Transverse colon (tissue), 4 donors: ENCODE results near the gene PAQR9. TPM values are rescaled to one million over a fixed set of nuclear protein-coding genes. Genes with fewer than 3 reads are reported as not detected.

ENCODE experiments used
- DNase-seq: peaks from one replicate; pipeline ENCODE4 v3.0.0-alpha.2; 2019
- H3K27ac ChIP-seq, 4 donors: fragments of 200-600 bp; sonication (generic); 2 replicates each; pipeline ENCODE4 v1.5.1; 2016 to 2018; ENCODE audit warnings: inconsistent platforms in 4 of 4
- H3K27me3 ChIP-seq: fragments of 200-600 bp; sonication (generic); 2 replicates; pipeline ENCODE4 v1.5.1; 2017; ENCODE audit warnings: inconsistent platforms
- H3K36me3 ChIP-seq, 4 donors: fragments of 200-600 bp; sonication (generic); 2 replicates each; pipeline ENCODE4 v1.5.1; 2017 to 2019; ENCODE audit warnings: inconsistent platforms in 4 of 4
- H3K4me1 ChIP-seq, 4 donors: fragments of 200-600 bp; sonication (generic); 2 replicates each; pipeline ENCODE4 v1.5.1; 2017 to 2020; ENCODE audit warnings: inconsistent platforms in 4 of 4
- H3K4me3 ChIP-seq, 4 donors: fragments of 200-600 bp; sonication (generic); 1 replicate in 1 of 4; 2 replicates in 3 of 4; pipeline versions ENCODE4 v1.5.1 to v1.6.1; 2017 to 2019; ENCODE audit warnings: inconsistent platforms in 4 of 4
- H3K9me3 ChIP-seq, 2 donors: fragments of 200-600 bp; sonication (generic); 2 replicates each; pipeline ENCODE4 v1.5.1; 2017 to 2019; ENCODE audit warnings: inconsistent platforms in 2 of 2
- EP300 ChIP-seq: sonication (generic); formaldehyde crosslinking; IDR thresholded peaks from one replicate; pipeline ENCODE4 v1.6.1; 2017; ENCODE audit warnings: antibody characterized with exemption, low read depth
- POLR2A ChIP-seq: fragments of 450-650 bp; IDR thresholded peaks from one replicate; pipeline ENCODE4 v1.6.1; 2016; ENCODE audit warnings: antibody characterized with exemption, mild to moderate bottlenecking, moderate library complexity
- POLR2AphosphoS5 ChIP-seq, 3 donors: sonication (generic); formaldehyde crosslinking; IDR thresholded peaks; one replicate each; pipeline ENCODE4 v1.6.1; 2016; ENCODE audit warnings: antibody characterized with exemption in 3 of 3
- WGBS, 2 donors: methylation state at CpG; one replicate each; pipeline ENCODE4 v1.1.5; 2018; ENCODE audit warnings: low coverage in 1 of 2; 5-methylcytosine and 5-hydroxymethylcytosine counted together
- in situ Hi-C, 4 donors: fragments of 200-750 bp; cut with MboI; loops; one replicate each; pipeline versions ENCODE4 v1.15.0 to v1.15.1; 2017; ENCODE audit warnings: low sequenced_read_pairs in 3 of 4, low pct_ligation_motif_present in 1 of 4, low pct_unique_long_range_greater_than_20kb in 1 of 4
- intact Hi-C: fragments of 100-400 bp; cut with DNase I; formaldehyde crosslinking; loops from one replicate; pipeline ENCODE4 v1.15.1; 2023; ENCODE audit warnings: low total_unique reads
- total RNA-seq, 4 donors: library from RNA; depleted of rRNA; stranded (reverse); fragments of >200 nt; gene quantifications; one replicate each; pipeline ENCODE4 v1.1.0, GENCODE V29; 2016
- TF ChIP-seq, protein P1 (sequence below), 5 experiments: fragments of 200-600 bp in 3 of 5; fragments of 450-650 bp in 2 of 5; sonication (generic) in 3 of 5; IDR thresholded peaks; 1 replicate in 2 of 5; 2 replicates in 3 of 5; pipeline ENCODE4 v1.5.1; 2016 to 2017; ENCODE audit warnings: antibody characterized with exemption in 5 of 5, inconsistent platforms in 3 of 5, mild to moderate bottlenecking in 2 of 5, moderate library complexity in 1 of 5

Gene PAQR9
- total RNA-seq, 4 donors from 2014 or later: not detected

DNA sequence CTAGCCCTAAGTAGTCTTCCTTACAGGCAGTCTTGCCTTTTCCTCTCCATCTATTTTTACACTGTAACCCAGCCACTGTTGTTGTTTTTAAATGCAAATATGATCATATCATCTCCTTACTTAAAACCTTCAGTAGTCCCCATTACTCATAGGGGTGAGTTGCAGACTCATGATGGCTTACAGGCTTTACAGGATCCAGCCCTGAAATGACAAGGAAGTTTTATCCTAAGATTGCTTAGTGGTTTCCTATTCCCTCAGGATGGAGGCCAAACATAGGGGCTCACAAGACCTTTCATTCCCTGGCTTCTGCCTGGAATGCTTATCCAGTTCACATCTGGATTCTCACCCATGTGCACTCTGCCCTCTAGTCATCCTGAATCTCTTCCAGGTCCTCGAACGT lies 46.9 kb downstream of the PAQR9 start:
- no peak for DNase-seq
- in situ Hi-C loops: no loop called here
- Histone ChIP-seq H3K36me3 (no peaks in the 10 kb centered on the region), H3K9me3 (no peaks in the 10 kb centered on the region), H3K4me1 (no peaks in the 10 kb centered on the region), H3K27ac (no peak overlapping the region), H3K4me3 (no peak overlapping the region), H3K27me3 (no peaks in the 10 kb centered on the region)
- 49 to 81% methylated on average over 2 of the region's 2 CpGs for WGBS, 2 donors
- intact Hi-C loops: no loop called here
- TF ChIP-seq EP300 (no peak), POLR2A (no peak), POLR2AphosphoS5 (IDR thresholded peaks at IDR 0.05) (no peak)
- TF ChIP-seq, protein P1, sequence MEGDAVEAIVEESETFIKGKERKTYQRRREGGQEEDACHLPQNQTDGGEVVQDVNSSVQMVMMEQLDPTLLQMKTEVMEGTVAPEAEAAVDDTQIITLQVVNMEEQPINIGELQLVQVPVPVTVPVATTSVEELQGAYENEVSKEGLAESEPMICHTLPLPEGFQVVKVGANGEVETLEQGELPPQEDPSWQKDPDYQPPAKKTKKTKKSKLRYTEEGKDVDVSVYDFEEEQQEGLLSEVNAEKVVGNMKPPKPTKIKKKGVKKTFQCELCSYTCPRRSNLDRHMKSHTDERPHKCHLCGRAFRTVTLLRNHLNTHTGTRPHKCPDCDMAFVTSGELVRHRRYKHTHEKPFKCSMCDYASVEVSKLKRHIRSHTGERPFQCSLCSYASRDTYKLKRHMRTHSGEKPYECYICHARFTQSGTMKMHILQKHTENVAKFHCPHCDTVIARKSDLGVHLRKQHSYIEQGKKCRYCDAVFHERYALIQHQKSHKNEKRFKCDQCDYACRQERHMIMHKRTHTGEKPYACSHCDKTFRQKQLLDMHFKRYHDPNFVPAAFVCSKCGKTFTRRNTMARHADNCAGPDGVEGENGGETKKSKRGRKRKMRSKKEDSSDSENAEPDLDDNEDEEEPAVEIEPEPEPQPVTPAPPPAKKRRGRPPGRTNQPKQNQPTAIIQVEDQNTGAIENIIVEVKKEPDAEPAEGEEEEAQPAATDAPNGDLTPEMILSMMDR (IDR thresholded peaks at IDR 0.05): no peak

DNA sequence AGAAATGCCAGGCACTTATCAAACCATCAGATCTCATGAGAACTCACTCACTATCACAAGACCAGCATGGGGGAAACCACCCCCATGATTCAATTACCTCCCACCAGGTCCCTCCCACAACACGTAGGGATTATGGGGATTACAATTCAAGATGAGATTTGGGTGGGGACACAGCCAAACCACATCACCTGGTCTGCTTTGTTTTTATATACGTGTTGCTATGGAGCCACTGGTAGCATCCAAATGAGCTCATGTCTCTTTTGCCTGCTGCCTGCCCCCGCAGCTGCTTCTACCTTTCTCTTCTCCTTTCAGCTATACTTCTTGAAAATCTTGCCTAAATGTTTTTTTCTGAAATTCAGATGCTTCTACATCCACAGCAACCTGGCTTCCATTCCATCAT lies 47.8 kb downstream of the PAQR9 start:
- 77 to 94% methylated on average over 2 to 3 of the region's 3 CpGs for WGBS, 2 donors
- no peak for TF ChIP-seq EP300
- TF ChIP-seq, protein P1 (IDR thresholded peaks at IDR 0.05): no peak
- Histone ChIP-seq H3K36me3 (no peaks in the 10 kb centered on the region), H3K4me1 (no peaks in the 10 kb centered on the region), H3K4me3 (no peak overlapping the region), H3K9me3 (no peaks in the 10 kb centered on the region), H3K27ac (no peak overlapping the region), H3K27me3 (no peaks in the 10 kb centered on the region)
- intact Hi-C loops: no loop called here
- no peak for DNase-seq
- in situ Hi-C loops: no loop called here

DNA sequence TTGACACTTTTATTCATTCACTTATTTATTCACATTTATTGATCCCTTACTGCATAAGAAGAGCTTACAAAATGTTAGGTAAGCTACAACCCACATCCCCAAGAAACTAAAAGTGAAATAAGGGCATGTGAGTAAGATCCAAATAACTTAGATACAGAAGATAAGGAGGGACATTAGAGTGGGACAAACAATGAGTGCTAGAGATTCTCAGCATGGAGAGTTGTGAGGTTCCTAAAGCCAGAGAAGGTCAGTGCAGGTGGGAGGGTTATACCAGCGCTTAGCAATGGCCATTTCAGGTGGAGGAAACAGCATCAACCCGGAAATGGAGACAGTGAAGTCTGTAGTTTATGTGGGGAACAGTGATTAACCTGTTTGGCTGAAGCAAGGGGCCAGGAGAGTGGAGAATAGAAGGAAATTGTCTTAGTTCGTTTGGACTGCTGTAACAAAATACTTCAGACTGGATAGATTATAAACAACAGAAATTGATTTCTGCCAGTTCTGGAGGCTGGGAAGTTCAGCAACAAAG lies 49.1 kb downstream of the PAQR9 start:
- H3K27ac ChIP-seq: no peak overlapping the region
- in situ Hi-C loops: no loop called here

DNA sequence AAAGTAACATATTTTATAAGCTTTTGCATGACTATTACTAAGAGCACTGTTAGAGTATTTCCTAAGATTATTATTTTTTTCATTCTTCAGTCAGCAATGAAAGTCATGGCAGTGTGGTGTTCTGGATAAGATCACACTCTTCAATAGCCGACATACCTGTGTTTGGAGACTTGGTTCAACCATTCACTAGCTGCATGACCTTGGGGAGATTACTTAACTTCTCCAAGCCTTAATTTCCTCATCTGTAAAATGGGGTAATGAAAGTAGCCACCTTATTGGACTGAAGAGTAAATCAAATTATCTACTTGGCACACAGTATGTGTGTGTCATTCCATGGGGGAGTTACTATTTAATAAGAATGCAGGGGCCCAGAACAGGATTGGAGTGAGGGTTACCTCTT lies 50.0 kb downstream of the PAQR9 start:
- no peak overlapping the region for H3K27ac ChIP-seq
- intact Hi-C loops: no loop called here
- 36 to 82% methylated on average over 1 of the region's 1 CpG for WGBS, 2 donors

More for the DNA sequence above, 49.1 kb downstream of the PAQR9 start:
- intact Hi-C loops: no loop called here
- WGBS, 2 donors: 45 to 50% methylated on average over 1 to 3 of the region's 3 CpGs
- no peak for DNase-seq
- Histone ChIP-seq H3K27me3 (no peaks in the 10 kb centered on the region), H3K36me3 (no peaks in the 10 kb centered on the region), H3K9me3 (no peaks in the 10 kb centered on the region), H3K4me3 (no peak overlapping the region), H3K4me1 (no peaks in the 10 kb centered on the region)
- TF ChIP-seq, protein P1 (IDR thresholded peaks at IDR 0.05): no peak
- no peak for TF ChIP-seq POLR2AphosphoS5 (IDR thresholded peaks at IDR 0.05)
- TF ChIP-seq EP300: no peak
- TF ChIP-seq POLR2A: no peak

More for the DNA sequence above, 50.0 kb downstream of the PAQR9 start:
- Histone ChIP-seq H3K27me3 (no peaks in the 10 kb centered on the region), H3K4me1 (no peaks in the 10 kb centered on the region), H3K36me3 (no peaks in the 10 kb centered on the region), H3K9me3 (no peaks in the 10 kb centered on the region), H3K4me3 (no peak overlapping the region)
- in situ Hi-C loops: no loop called here
- DNase-seq: no peak
- TF ChIP-seq EP300 (no peak), POLR2A (no peak), POLR2AphosphoS5 (IDR thresholded peaks at IDR 0.05) (no peak)
- TF ChIP-seq, protein P1 (IDR thresholded peaks at IDR 0.05): no peak
